Heart left ventricle (tissue), 16 donors: ENCODE results near the gene ABCC4. TPM values are rescaled to one million over a fixed set of nuclear protein-coding genes. Genes with fewer than 3 reads are reported as not detected.

ENCODE experiments used
- ATAC-seq, 4 donors: fragments of 200-7000 bp; cut with Tn5 transposase; one replicate each; pipeline ENCODE4 v1.9.1; 2020 to 2022; ENCODE audit warnings: moderate library complexity in 4 of 4, mild to moderate bottlenecking in 3 of 4, moderate number of reproducible peaks in 1 of 4
- DNase-seq, 5 donors: peaks; one replicate each; pipeline ENCODE4 v3.0.0-alpha.2; 2020
- H3K27ac ChIP-seq, 12 donors: fragments of 200-600 bp; sonication (generic) in 4 of 12; one replicate each; pipeline versions ENCODE4 v1.5.0 to v1.8.0; 2016 to 2022; ENCODE audit warnings: mild to moderate bottlenecking in 2 of 12
- H3K27me3 ChIP-seq, 9 donors: fragments of 200-600 bp; sonication (generic) in 2 of 9; one replicate each; pipeline versions ENCODE4 v1.5.1 to v1.8.0; 2016 to 2022; ENCODE audit warnings: mild to moderate bottlenecking in 3 of 9
- H3K36me3 ChIP-seq, 9 donors: fragments of 200-600 bp; sonication (generic) in 2 of 9; one replicate each; pipeline versions ENCODE4 v1.5.0 to v1.8.0; 2018 to 2022; ENCODE audit warnings: mild to moderate bottlenecking in 2 of 9
- H3K4me1 ChIP-seq, 12 donors: fragments of 200-600 bp; sonication (generic) in 4 of 12; one replicate each; pipeline versions ENCODE4 v1.5.0 to v1.8.0; 2016 to 2022; ENCODE audit warnings: mild to moderate bottlenecking in 3 of 12
- H3K4me3 ChIP-seq, 12 donors: fragments of 200-600 bp; sonication (generic) in 4 of 12; one replicate each; pipeline versions ENCODE4 v1.5.0 to v1.8.0; 2017 to 2022; ENCODE audit warnings: mild to moderate bottlenecking in 9 of 12, moderate library complexity in 4 of 12
- H3K9me3 ChIP-seq, 12 donors: fragments of 200-600 bp; sonication (generic) in 4 of 12; one replicate each; pipeline versions ENCODE4 v1.5.0 to v1.8.0; 2016 to 2022; ENCODE audit warnings: mild to moderate bottlenecking in 1 of 12
- POLR2A ChIP-seq, 2 donors: fragments of 450-650 bp; IDR thresholded peaks; one replicate each; pipeline ENCODE4 v1.6.1; 2017; ENCODE audit warnings: antibody characterized with exemption in 2 of 2, mild to moderate bottlenecking in 2 of 2, moderate library complexity in 2 of 2
- WGBS, 4 donors: extraction: QIAGEN DNeasy Blood & Tissue Kit in 2 of 4; methylation state at CpG; one replicate each; pipeline versions ENCODE4 v1.1.5 to v1.1.7; 2013 to 2018; 5-methylcytosine and 5-hydroxymethylcytosine counted together
- intact Hi-C, 10 donors: fragments of 100-400 bp; cut with DNase I; formaldehyde crosslinking; loops; one replicate each; pipeline versions ENCODE4 v1.11.1 to v1.14.2; 2022
- polyA plus RNA-seq, 2 donors: library from polyadenylated mRNA; stranded (reverse); fragments of 200-250 nt; gene quantifications; one replicate each; pipeline ENCODE4 v1.2.3, GENCODE V29; 2013
- total RNA-seq, 9 donors: library from RNA; depleted of rRNA in 2 of 9; stranded (reverse); fragments of >200 nt in 2 of 9; fragmentation: NEBNext Ultra II Directional in 3 of 9; extraction: Animal tissue kit (Norgen Biotek cat#: 25700) in 3 of 9; gene quantifications; one replicate each; pipeline versions ENCODE4 v1.1.0 to v1.2.4, GENCODE V29; 2016 to 2023
- TF ChIP-seq, protein P1 (sequence below), 12 donors: fragments of 200-600 bp; sonication (generic) in 4 of 12; IDR thresholded peaks; one replicate each; pipeline versions ENCODE4 v1.5.0 to v1.8.0; 2018 to 2022; ENCODE audit warnings: antibody characterized with exemption in 12 of 12, mild to moderate bottlenecking in 5 of 12
- donor health status: ischemic (EF 13 %, LVEDD 7.1; RV severe dilation, severe dysfunction).
- donor health status: healthy with polysubstance abuse.
- donor health status: DM: no; HTN: yes; CAD: no.
- donor health status: DM: no; HTN: no; CAD: no.
- donor health status: ischemic (EF 25% LVEDD 6.9; RV normal size, moderate dysfunction).
- donor health status: ischemic (EF 25% LVEDD 5.7; RV mildly dilated, moderate dysfunction).
- donor health status: healthy.
- donor health status: DM: yes; HTN: yes; CAD: no.
- donor health status: ischemic (EF 35%, LVEDD 5.7; RV mildly dilated, moderate dysfunction).
- donor health status: nonischemic (EF 11% LVEDD 7.7; RV severe dilation, severe dysfunction).
- donor health status: DM: yes; HTN: yes; CAD: no.
- donor health status: PGD.
- donor health status: ischemic (EF 29% LVEDD 5.4; RV normal size, mild dysfunction).
- donor health status: nonischemic (EF 23%, LVEDD 6.1; RV moderate dilation, normal function).

ABCC4 gene
- total and polyA plus RNA-seq, 11 donors = 0.69 to 9.0 (median 5.3) TPM

DNA sequence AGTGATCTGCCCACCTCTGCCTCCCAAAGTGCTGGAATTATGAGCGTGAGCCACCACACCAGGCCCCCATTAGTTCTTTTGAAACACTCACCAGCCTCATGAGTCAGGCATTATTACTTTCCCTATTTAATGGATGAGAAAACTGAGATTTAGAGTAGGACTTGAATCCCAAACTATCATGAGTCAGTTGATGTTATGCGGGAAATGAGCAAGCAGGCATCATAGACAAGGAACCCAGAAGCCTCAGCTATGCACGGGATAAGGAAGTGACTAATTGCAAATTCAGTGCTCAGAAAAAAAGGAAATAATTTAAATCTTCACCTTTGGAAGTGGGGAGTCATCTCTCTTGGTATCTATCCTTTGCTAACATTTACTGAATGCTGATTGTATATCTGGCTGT is 217.5 kb downstream of the ABCC4 start:
- 80 to 86% (median 85%) methylated on average over 3 of the region's 3 CpGs for WGBS, 4 donors
- H3K4me3 ChIP-seq = no peak overlapping the region
- TF ChIP-seq, protein P1, sequence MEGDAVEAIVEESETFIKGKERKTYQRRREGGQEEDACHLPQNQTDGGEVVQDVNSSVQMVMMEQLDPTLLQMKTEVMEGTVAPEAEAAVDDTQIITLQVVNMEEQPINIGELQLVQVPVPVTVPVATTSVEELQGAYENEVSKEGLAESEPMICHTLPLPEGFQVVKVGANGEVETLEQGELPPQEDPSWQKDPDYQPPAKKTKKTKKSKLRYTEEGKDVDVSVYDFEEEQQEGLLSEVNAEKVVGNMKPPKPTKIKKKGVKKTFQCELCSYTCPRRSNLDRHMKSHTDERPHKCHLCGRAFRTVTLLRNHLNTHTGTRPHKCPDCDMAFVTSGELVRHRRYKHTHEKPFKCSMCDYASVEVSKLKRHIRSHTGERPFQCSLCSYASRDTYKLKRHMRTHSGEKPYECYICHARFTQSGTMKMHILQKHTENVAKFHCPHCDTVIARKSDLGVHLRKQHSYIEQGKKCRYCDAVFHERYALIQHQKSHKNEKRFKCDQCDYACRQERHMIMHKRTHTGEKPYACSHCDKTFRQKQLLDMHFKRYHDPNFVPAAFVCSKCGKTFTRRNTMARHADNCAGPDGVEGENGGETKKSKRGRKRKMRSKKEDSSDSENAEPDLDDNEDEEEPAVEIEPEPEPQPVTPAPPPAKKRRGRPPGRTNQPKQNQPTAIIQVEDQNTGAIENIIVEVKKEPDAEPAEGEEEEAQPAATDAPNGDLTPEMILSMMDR (IDR thresholded peaks at IDR 0.05) = no peak
- TF ChIP-seq POLR2A (IDR thresholded peaks at IDR 0.05) = no peak
- peaks cover 0 to 7% (median 0%) of the 10 kb centered on the region in 9 donors for H3K36me3 ChIP-seq
- H3K9me3 ChIP-seq = no peaks in the 10 kb centered on the region
- DNase-seq = no peak
- ATAC-seq = no peak
- H3K4me1 ChIP-seq = no peaks in the 10 kb centered on the region
- no peaks in the 10 kb centered on the region for H3K27me3 ChIP-seq
- H3K27ac ChIP-seq = no peak overlapping the region
- intact Hi-C loops = no loop called here

DNA sequence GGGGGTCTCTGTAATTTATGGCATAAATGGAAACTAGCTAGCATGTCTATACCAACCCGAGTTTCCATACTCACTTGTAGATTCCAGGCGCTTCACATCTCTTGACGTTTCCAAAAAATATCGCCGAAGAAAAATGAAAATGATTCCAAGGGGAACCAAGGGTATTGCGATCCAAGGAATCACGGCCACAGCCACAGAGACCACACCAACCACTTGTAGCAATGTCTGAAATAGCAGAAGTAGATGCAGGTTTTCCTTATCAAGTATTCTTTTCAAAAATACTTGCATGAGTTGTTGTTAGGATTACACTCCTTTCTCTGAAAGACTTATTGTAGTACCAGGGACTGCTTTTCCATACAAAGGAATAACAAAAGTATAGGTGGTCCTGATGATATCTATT is 218.2 kb downstream of the ABCC4 start:
- 91 to 97% (median 94%) methylated on average over 7 of the region's 7 CpGs for WGBS, 4 donors
- H3K36me3 ChIP-seq = peaks cover 0 to 7% (median 0%) of the 10 kb centered on the region in 9 donors
- ATAC-seq = no peak
- intact Hi-C loops = no loop called here
- DNase-seq = no peak
- H3K27ac ChIP-seq = no peak overlapping the region
- TF ChIP-seq, protein P1 (IDR thresholded peaks at IDR 0.05) = no peak
- no peak for TF ChIP-seq POLR2A (IDR thresholded peaks at IDR 0.05)
- no peaks in the 10 kb centered on the region for H3K4me1 ChIP-seq
- no peak overlapping the region for H3K4me3 ChIP-seq
- H3K9me3 ChIP-seq = no peaks in the 10 kb centered on the region
- H3K27me3 ChIP-seq = no peaks in the 10 kb centered on the region

DNA sequence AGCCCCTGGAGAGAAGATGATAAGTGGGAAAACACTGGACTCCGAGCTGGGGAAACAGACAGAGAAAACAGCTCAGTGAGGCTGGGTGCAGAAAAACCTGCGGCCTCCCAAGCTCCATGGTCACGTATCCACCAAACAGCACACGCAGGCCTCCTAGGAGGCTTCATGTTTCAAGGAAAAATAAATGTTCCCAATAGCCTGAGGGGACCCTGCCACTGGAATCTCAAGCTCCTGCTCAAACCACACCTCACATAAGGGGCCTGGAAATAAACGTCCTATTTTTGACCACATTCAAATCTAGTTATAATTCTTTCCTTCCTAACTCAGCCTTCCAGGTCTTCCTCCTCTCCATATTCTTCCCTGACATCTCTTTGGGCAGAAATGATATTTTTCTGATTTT is 225.7 kb downstream of the ABCC4 start:
- H3K27ac ChIP-seq = no peak overlapping the region
- no peak for DNase-seq
- no peak overlapping the region for H3K4me3 ChIP-seq
- no peak for ATAC-seq
- no peaks in the 10 kb centered on the region for H3K9me3 ChIP-seq
- intact Hi-C loops = no loop called here
- TF ChIP-seq, protein P1 (IDR thresholded peaks at IDR 0.05) = no peak
- no peak for TF ChIP-seq POLR2A (IDR thresholded peaks at IDR 0.05)
- peaks cover 0 to 21% (median 3%) of the 10 kb centered on the region in 9 donors for H3K36me3 ChIP-seq
- no peaks in the 10 kb centered on the region for H3K4me1 ChIP-seq
- 68 to 84% (median 80%) methylated on average over 5 of the region's 5 CpGs for WGBS, 4 donors
- H3K27me3 ChIP-seq = no peaks in the 10 kb centered on the region

DNA sequence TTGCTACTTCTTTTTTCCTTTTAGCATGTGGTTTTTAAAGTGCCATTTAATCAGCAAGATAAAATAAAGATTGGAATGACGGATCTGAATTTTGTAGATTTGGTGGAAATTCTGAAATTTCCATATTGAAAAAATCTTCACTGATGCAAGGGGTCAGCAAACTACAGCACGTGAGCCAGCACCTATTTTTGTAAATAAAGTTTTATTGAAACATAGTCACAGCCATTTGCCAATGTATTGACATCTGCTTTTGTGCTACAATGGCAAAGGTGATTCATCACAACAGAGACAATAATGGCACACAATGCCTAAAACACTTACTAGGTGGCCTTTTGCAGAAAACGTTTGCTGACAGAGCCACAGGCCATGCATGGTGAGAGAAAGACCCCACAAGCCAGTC is 226.4 kb downstream of the ABCC4 start:
- intact Hi-C loops = no loop called here
- H3K27me3 ChIP-seq = no peaks in the 10 kb centered on the region
- no peaks in the 10 kb centered on the region for H3K4me1 ChIP-seq
- H3K9me3 ChIP-seq = no peaks in the 10 kb centered on the region
- DNase-seq (no peak), ATAC-seq (no peak)
- H3K27ac ChIP-seq = no peak overlapping the region
- 81 to 91% (median 84%) methylated on average over 3 of the region's 3 CpGs for WGBS, 4 donors
- H3K4me3 ChIP-seq = no peak overlapping the region
- TF ChIP-seq POLR2A (IDR thresholded peaks at IDR 0.05) = no peak
- TF ChIP-seq, protein P1 (IDR thresholded peaks at IDR 0.05) = no peak
- H3K36me3 ChIP-seq = peaks cover 0 to 22% (median 6%) of the 10 kb centered on the region in 9 donors
